Astrocyte of the cerebellum (primary cell): ENCODE measurements around the gene RGPD3.
"Not testable (repeated sequence)": the region's sequence is repeated elsewhere in the genome, so short reads cannot be mapped to it uniquely, and the experiment has no call there.

ENCODE experiments used
- DNase-seq: peaks from one replicate; pipeline ENCODE4 v3.0.0-alpha.2; 2011; ENCODE audit warnings: low read depth
- H3K4me3 ChIP-seq: 2 replicates; pipeline ENCODE4 v1.5.1; 2011; ENCODE audit warnings: mild to moderate bottlenecking, low read depth, low read length, moderate library complexity
- in situ Hi-C: cut with HindIII; loops from 2 replicates; pipeline ENCODE4 v1.10.0; 2017; ENCODE audit warnings: low sequenced_read_pairs
- TF ChIP-seq, protein P1 (sequence below): IDR thresholded peaks from 2 replicates; pipeline ENCODE4 v1.5.1; 2012; ENCODE audit warnings: low read length, low read depth, moderate library complexity, mild to moderate bottlenecking; ENCODE audit errors: missing control alignments

RGPD3 gene

DNA sequence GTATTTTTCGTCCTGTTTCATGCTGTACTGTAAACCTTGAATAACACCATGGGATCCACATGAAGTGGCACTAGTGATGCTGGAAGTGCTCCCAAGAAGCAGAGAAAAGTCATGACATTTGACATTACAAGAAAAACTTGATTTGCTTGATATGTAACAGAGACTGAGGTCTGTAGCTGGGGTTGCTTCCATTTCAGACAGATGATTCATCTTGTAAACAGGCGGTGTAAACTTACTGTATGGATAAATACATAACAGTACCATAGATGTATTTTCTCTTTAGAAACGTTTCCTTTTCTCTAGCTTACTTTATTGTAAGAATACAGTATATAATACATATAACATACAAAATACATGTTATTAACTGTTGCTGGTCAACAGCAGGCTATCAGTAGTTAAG lies 88.6 kb downstream of the RGPD3 start:
- DNase-seq, H3K4me3 ChIP-seq, in situ Hi-C loops: not testable (repeated sequence)

DNA sequence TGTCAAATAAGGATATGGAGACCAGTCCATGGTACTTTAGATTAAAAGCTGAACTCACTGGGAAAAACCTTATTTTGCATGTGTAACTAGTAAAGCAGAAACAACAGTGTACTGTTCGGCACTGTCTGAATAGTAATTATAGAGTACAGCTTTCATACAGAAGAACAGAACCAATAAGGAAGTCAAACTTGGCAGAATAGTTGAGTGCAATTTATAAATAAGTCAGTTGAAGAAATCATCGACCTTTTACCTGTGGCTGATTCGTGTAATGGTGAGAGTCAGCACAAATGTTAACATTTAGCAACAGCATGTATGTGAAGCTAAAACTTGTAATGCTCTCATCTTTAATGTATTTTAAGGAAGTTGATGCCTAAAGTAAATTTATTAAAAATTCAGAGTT lies 99.0 kb downstream of the RGPD3 start:
- in situ Hi-C loops: loop anchor here (10.0 kb wide), 1 partner anchor 274 kb away; no protein-coding TSS in a partner anchor
- not testable (repeated sequence) for H3K4me3 ChIP-seq, DNase-seq

DNA sequence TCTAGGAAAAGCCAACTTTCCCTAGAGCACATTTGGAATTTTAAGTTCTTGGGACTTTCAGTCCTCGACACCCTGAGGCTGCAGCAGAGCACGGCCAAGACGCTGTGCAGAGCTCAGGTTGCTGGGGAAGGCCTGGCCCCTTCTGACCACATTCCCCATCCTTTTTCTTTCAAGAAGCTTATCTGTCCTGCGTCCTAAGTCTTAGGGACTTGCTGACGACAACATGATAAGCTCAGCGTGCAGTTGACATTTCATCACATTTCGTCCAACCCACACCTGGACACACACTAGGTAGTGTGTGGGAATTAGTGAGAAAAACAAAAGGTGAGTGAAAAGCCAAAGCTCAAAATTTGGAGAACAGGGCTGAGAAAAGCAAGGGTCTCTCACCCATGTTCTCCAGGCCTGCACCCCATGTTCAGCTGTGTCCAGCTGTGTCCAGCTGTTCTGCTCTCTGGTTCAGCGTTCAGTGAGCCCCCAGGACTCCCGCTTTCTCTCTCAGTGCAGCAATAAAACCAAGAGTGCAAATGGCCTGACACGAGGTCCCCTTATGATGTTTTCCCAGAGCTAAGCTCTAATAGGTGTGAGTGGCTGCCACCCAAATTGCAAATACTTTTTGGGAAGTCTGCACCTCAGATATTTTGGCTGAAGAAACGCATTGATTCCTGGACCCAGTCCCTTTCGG lies 101.9 kb downstream of the RGPD3 start:
- in situ Hi-C loops: loop anchor here (10.0 kb wide), 1 partner anchor 272 kb away; no protein-coding TSS in a partner anchor
- TF ChIP-seq, protein P1, sequence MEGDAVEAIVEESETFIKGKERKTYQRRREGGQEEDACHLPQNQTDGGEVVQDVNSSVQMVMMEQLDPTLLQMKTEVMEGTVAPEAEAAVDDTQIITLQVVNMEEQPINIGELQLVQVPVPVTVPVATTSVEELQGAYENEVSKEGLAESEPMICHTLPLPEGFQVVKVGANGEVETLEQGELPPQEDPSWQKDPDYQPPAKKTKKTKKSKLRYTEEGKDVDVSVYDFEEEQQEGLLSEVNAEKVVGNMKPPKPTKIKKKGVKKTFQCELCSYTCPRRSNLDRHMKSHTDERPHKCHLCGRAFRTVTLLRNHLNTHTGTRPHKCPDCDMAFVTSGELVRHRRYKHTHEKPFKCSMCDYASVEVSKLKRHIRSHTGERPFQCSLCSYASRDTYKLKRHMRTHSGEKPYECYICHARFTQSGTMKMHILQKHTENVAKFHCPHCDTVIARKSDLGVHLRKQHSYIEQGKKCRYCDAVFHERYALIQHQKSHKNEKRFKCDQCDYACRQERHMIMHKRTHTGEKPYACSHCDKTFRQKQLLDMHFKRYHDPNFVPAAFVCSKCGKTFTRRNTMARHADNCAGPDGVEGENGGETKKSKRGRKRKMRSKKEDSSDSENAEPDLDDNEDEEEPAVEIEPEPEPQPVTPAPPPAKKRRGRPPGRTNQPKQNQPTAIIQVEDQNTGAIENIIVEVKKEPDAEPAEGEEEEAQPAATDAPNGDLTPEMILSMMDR: no peak
- no peak for DNase-seq
- no peak overlapping the region for H3K4me3 ChIP-seq

DNA sequence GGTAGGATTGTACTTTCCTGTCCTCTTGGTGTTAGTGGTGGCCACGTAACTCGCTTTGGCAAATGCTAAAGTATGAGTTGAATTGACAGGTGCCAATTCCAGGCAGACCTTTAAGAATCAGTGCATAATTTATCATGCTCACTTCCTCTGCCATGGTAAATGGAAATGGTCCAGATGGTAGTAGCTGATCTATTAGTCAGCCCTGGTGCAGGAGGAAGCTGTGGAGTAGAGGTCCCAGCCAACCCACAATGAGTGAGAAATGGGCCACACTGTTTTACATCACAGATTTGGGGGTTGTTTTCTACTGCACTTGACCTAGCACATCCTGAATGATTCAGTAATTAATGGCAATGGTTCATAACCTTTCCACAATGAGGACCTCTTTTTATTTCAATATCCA lies 104.4 kb downstream of the RGPD3 start:
- TF ChIP-seq, protein P1: no peak
- in situ Hi-C loops: loop anchor here (10.0 kb wide), 1 partner anchor 269 kb away; no protein-coding TSS in a partner anchor
- no peak overlapping the region for H3K4me3 ChIP-seq
- DNase-seq: no peak

DNA sequence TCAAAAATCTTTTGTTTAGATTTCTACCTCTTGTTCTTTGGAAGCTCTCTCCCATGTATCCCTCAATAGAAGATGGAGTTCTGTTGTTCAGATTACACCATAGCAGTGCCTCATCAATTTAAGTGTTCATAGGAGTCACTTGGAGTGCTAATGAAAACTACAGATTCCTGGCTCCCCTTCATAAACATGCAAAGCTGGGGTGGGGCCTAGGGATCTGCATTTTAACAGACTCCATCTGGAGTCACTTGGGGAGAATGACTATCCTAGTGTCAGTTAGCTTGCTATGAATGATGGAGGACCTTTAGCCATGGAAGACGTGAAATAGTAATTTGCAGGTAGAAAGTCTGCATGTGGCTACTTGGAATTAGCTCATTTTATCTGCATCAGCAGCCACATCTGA lies 105.4 kb downstream of the RGPD3 start:
- in situ Hi-C loops: loop anchor here (10.0 kb wide), 1 partner anchor 268 kb away; no protein-coding TSS in a partner anchor
- TF ChIP-seq, protein P1: no peak
- H3K4me3 ChIP-seq: no peak overlapping the region

DNA sequence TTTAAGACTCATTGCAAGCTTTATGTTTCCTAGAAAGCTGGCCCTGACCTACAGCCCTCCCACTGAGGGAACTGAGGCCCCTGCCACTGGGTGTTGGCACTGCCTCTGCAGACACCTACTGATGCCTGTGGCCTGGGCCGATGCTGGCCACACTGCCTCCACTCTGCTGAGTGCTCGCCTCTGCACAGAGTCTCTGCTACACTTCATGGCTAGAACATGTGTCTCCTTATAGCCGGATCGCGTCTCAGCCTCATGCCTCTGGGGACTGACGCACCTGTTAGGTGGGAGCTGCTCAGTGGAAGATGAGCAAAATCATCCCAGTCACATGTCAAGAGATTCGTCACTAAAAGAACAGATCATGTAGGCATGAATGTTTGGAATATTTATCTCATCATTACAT lies 108.7 kb downstream of the RGPD3 start:
- TF ChIP-seq, protein P1: no peak
- DNase-seq: no peak
- in situ Hi-C loops: no loop called here
- H3K4me3 ChIP-seq: no peak overlapping the region

More for the DNA sequence above, 105.4 kb downstream of the RGPD3 start:
- no peak for DNase-seq

DNA sequence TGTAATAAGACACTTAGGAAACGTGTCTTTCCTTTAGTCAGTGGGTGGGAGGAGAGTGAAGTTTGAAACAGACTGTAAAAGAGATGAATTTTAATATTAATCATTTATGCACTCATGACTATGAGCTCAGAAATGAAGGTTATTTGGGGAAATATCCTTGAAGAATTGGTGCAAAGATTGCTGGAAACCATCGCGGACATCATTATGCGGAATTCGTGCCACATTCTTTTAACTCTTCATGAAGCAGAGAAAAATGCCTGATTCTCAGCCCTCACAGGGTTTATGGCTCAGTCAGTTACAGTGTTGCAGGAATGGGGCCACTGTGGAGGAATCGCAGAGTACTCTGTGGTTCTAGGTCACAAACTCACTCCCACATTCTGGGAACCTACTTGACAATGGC lies 109.7 kb downstream of the RGPD3 start:
- no peak for DNase-seq
- in situ Hi-C loops: no loop called here
- TF ChIP-seq, protein P1: no peak
- no peak overlapping the region for H3K4me3 ChIP-seq
